G401.6 (cell line): ENCODE measurements around the gene CTNNA2.

Source experiments
- FAIRE-seq: peaks from 2 replicates; lab custom pipeline; 2012; peaks lifted over from hg19 to GRCh38; lab: Jason Lieb, UNC

The CTNNA2 gene

GRCh38 chr2:80501874-80502624 lies 989.2 kb downstream of the CTNNA2 start:
- FAIRE-seq: no peak

- FAIRE-seq: no peak
These were observed 993.7 kb downstream of the CTNNA2 start for GRCh38 chr2:80506563-80506962.

- no peak for FAIRE-seq
These were observed 997.9 kb downstream of the CTNNA2 start for GRCh38 chr2:80510716-80511115.

- FAIRE-seq: no peak
These were observed 1003.1 kb downstream of the CTNNA2 start for GRCh38 chr2:80515964-80516363.

- FAIRE-seq: no peak
These were observed 1004.5 kb downstream of the CTNNA2 start for GRCh38 chr2:80517316-80517715.

- no peak for FAIRE-seq
These were observed 1006.3 kb downstream of the CTNNA2 start for GRCh38 chr2:80519121-80519643.

- no peak for FAIRE-seq
These were observed 1006.9 kb downstream of the CTNNA2 start for GRCh38 chr2:80519699-80520291.

GRCh38 chr2:80525152-80525551 lies 1012.3 kb downstream of the CTNNA2 start:
- FAIRE-seq: no peak

- no peak for FAIRE-seq
These were observed 1014.3 kb downstream of the CTNNA2 start for GRCh38 chr2:80527119-80527518.

- FAIRE-seq: no peak
These were observed 1016.8 kb downstream of the CTNNA2 start for GRCh38 chr2:80529466-80530165.

- no peak for FAIRE-seq
These were observed 1017.7 kb downstream of the CTNNA2 start for GRCh38 chr2:80530442-80531064.

- FAIRE-seq: no peak
These were observed 1018.5 kb downstream of the CTNNA2 start for GRCh38 chr2:80531319-80531718.

- no peak for FAIRE-seq
These were observed 1032.8 kb downstream of the CTNNA2 start for GRCh38 chr2:80545420-80546210.

- FAIRE-seq: no peak
These were observed 1033.9 kb downstream of the CTNNA2 start for GRCh38 chr2:80546766-80547165.

- FAIRE-seq: no peak
These were observed 1034.5 kb downstream of the CTNNA2 start for GRCh38 chr2:80547344-80547743.

- no peak for FAIRE-seq
These were observed 1035.6 kb downstream of the CTNNA2 start for GRCh38 chr2:80548469-80548868.

- FAIRE-seq: no peak
These were observed 1037.0 kb downstream of the CTNNA2 start for GRCh38 chr2:80549901-80550300.

GRCh38 chr2:80560326-80560725 lies 1047.5 kb downstream of the CTNNA2 start:
- no peak for FAIRE-seq

- no peak for FAIRE-seq
These were observed 1055.2 kb downstream of the CTNNA2 start for GRCh38 chr2:80568011-80568410.

GRCh38 chr2:80573167-80573566 lies 1060.3 kb downstream of the CTNNA2 start:
- FAIRE-seq: no peak

GRCh38 chr2:80573950-80574349 lies 1061.1 kb downstream of the CTNNA2 start:
- no peak for FAIRE-seq

- FAIRE-seq: no peak
These were observed 1066.9 kb downstream of the CTNNA2 start for GRCh38 chr2:80579756-80580155.
